Testis (tissue), 3 donors: ENCODE results near the gene APH1B. TPM values are rescaled to one million over a fixed set of nuclear protein-coding genes. Genes with fewer than 3 reads are reported as not detected.
"Not testable (repeated sequence)": the region's sequence is repeated elsewhere in the genome, so short reads cannot be mapped to it uniquely, and the experiment has no call there.

Experiments
- DNase-seq: peaks from one replicate; pipeline ENCODE4 v3.0.0-alpha.2; 2019
- H3K27ac ChIP-seq, 2 donors: fragments of 200-600 bp; sonication (generic); one replicate each; pipeline ENCODE4 v1.5.1; 2019
- H3K27me3 ChIP-seq: fragments of 200-600 bp; sonication (generic); one replicate; pipeline ENCODE4 v1.5.1; 2019
- H3K36me3 ChIP-seq: fragments of 200-600 bp; sonication (generic); one replicate; pipeline ENCODE4 v1.5.1; 2017; ENCODE audit warnings: low read depth; ENCODE audit errors: missing control alignments
- H3K4me1 ChIP-seq: fragments of 200-600 bp; sonication (generic); one replicate; pipeline ENCODE4 v1.5.1; 2019
- H3K4me3 ChIP-seq, 2 donors: fragments of 200-600 bp; sonication (generic); one replicate each; pipeline ENCODE4 v1.5.1; 2017 to 2019
- H3K9me3 ChIP-seq: fragments of 200-600 bp; sonication (generic); one replicate; pipeline ENCODE4 v1.5.1; 2017
- POLR2A ChIP-seq: fragments of 450-650 bp; IDR thresholded peaks from one replicate; pipeline ENCODE4 v1.6.1; 2017; ENCODE audit warnings: antibody characterized with exemption, mild to moderate bottlenecking, moderate library complexity
- WGBS, 2 donors: methylation state at CpG; one replicate each; pipeline ENCODE4 v1.1.5; 2018; 5-methylcytosine and 5-hydroxymethylcytosine counted together
- intact Hi-C: fragments of 100-400 bp; cut with DNase I; formaldehyde crosslinking; loops from one replicate; pipeline ENCODE4 v1.15.1; 2023; ENCODE audit warnings: low total_unique reads
- polyA plus RNA-seq: library from polyadenylated mRNA; stranded (reverse); fragments of 350-450 nt; fragmentation: Illumina TruSeq; extraction: RNeasy Lipid Tissue Mini Kit (QIAGEN cat#74804); gene quantifications from one replicate; pipeline ENCODE4 v1.2.3, GENCODE V29; 2014; ENCODE audit warnings: low read depth, low replicate concordance; ENCODE audit not compliant: insufficient read depth
- total RNA-seq, 2 donors: library from RNA; depleted of rRNA; stranded (reverse); fragments of >200 nt; gene quantifications; one replicate each; pipeline ENCODE4 v1.2.3, GENCODE V29; 2016
- TF ChIP-seq, protein P1 (sequence below), 3 experiments: fragments of 450-650 bp in 2 of 3; fragments of 200-600 bp in 1 of 3; sonication (generic) in 1 of 3; IDR thresholded peaks; one replicate each; pipeline ENCODE4 v1.5.1; 2016 to 2019; ENCODE audit warnings: antibody characterized with exemption in 3 of 3, mild to moderate bottlenecking in 2 of 3, moderate library complexity in 1 of 3

Gene APH1B
- total and polyA plus RNA-seq, 3 donors from 2014 or later = 53.6 to 471 (median 69.7) TPM

DNA sequence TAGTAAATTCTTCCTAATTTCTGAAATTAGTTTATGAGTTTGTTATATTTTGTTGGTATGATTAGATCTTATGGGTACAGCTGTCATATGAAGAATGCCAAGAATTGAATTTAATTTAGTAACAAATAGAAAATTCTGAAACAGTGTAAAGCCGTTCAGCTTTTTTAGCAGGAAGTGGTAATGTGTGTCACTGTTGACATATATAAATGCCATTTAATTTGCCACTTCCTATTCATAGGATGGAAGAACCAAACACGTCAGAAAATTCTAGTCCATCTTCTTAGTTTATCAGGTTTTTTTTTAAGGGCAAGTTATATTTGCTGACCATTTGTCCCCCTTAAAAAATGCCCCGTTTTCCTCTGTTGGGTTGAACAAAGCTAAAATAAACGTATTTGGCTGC lies 45.0 kb upstream of the APH1B start:
- Histone ChIP-seq H3K27ac (no peak overlapping the region), H3K4me3 (no peak overlapping the region), H3K27me3 (no peaks in the 10 kb centered on the region), H3K4me1 (peaks cover 22% of the 10 kb centered on the region), H3K36me3 (no peaks in the 10 kb centered on the region), H3K9me3 (no peaks in the 10 kb centered on the region)
- 79 to 80% methylated on average over 4 of the region's 4 CpGs for WGBS, 2 donors
- DNase-seq = no peak
- TF ChIP-seq, protein P1, sequence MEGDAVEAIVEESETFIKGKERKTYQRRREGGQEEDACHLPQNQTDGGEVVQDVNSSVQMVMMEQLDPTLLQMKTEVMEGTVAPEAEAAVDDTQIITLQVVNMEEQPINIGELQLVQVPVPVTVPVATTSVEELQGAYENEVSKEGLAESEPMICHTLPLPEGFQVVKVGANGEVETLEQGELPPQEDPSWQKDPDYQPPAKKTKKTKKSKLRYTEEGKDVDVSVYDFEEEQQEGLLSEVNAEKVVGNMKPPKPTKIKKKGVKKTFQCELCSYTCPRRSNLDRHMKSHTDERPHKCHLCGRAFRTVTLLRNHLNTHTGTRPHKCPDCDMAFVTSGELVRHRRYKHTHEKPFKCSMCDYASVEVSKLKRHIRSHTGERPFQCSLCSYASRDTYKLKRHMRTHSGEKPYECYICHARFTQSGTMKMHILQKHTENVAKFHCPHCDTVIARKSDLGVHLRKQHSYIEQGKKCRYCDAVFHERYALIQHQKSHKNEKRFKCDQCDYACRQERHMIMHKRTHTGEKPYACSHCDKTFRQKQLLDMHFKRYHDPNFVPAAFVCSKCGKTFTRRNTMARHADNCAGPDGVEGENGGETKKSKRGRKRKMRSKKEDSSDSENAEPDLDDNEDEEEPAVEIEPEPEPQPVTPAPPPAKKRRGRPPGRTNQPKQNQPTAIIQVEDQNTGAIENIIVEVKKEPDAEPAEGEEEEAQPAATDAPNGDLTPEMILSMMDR (IDR thresholded peaks at IDR 0.05) = no peak
- no peak for TF ChIP-seq POLR2A
- intact Hi-C loops = no loop called here

DNA sequence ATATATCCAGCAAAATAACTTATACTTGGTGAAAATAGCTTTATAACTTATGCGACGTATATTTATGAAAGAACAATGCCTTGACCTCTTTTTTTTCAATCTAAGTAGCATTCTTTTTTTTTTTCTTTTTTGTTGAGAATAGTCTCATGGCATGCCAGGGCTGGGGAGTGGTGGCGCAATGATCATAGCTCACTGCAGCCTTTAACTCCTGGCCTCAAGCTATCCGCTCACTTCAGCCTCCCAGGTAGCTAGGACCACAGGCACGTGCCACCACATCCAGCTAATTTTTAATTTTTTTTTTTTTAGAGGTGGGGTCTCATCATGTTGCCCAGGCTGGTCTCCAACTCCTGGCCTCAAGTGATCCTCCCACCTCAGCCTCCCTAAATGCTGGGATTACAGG lies 44.5 kb upstream of the APH1B start:
- H3K27ac ChIP-seq = peak overlapping the region in 1 of 2 donors; percentile 67
- H3K27me3 ChIP-seq = no peaks in the 10 kb centered on the region
- H3K36me3 ChIP-seq = no peaks in the 10 kb centered on the region
- WGBS, 2 donors = 89 to 97% methylated on average over 5 of the region's 5 CpGs
- peaks cover 22% of the 10 kb centered on the region for H3K4me1 ChIP-seq
- H3K9me3 ChIP-seq = no peaks in the 10 kb centered on the region
- no peak for DNase-seq
- TF ChIP-seq POLR2A = no peak
- TF ChIP-seq, protein P1 (IDR thresholded peaks at IDR 0.05) = no peak
- intact Hi-C loops = no loop called here
- H3K4me3 ChIP-seq = no peak overlapping the region

DNA sequence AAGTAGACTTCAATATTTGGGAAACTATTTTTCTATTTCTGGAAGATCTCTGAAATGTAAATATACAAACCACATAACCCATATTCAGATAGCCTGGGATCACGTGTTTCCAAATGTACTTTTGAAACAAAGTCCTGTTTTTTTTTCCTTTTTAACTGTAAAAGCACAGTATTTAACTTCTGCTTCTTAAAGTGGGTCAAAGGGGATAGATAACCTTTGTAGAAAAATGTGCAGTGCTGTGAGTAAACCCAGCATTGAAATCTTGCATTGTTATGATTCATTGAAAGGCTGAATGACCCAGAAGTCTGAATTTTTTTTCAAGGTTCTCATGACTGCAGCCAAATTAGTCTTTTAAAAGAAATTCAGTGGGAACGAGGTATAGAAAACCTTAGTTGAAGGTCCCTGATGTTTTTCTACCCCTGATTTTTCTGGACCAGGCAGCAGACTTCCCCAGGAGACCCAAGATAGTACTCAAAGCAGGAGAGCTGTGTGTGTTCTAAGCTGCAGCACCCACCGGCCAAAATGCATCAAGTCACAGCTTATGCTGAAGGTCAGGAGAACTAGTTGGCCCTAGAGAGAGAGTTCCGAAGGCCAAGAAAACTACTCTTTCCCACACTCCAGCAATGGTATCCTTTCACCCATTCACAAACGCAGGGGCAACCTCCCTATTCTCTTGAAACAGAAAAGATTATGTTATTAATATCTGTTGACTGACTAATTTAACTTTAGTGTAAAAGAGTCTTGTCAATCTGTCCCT lies 43.6 kb upstream of the APH1B start:
- peaks cover 26% of the 10 kb centered on the region for H3K4me1 ChIP-seq
- intact Hi-C loops = no loop called here
- H3K9me3 ChIP-seq = no peaks in the 10 kb centered on the region
- peak; percentile 34 for DNase-seq
- no peaks in the 10 kb centered on the region for H3K27me3 ChIP-seq
- H3K4me3 ChIP-seq = no peak overlapping the region
- WGBS, 2 donors = 30 to 38% methylated on average over 5 of the region's 5 CpGs
- no peaks in the 10 kb centered on the region for H3K36me3 ChIP-seq
- no peak for TF ChIP-seq POLR2A
- TF ChIP-seq, protein P1 (IDR thresholded peaks at IDR 0.05) = no peak
- peak overlapping the region; percentile 15 to 67 for H3K27ac ChIP-seq

DNA sequence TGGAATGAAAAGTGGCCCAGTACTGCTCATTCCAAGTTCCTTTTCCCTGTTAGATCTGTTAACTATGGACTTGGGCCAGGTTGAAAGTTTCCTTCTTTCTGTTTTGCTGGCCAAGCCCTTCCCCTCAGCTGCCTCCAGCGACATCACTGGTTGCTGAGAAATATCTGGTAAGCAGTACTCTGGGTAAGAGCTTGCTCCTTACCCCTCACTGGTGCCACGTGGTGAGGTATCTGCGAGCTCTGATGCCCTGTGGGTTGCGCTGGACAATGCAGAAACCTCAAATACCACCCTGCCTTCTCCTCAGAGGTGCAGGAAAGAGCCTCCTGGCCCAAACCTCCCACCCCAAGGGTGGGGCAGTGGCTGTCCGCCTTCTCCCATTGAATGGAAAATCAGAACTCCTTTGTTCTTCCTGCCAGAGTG lies 42.9 kb upstream of the APH1B start:
- H3K36me3 ChIP-seq = no peaks in the 10 kb centered on the region
- WGBS, 2 donors = 40 to 57% methylated on average over 5 of the region's 5 CpGs
- TF ChIP-seq POLR2A = no peak
- TF ChIP-seq, protein P1 (IDR thresholded peaks at IDR 0.05) = no peak
- DNase-seq = peak; percentile 62
- H3K27ac ChIP-seq = peak overlapping the region; percentile 15 to 67
- no peak overlapping the region for H3K4me3 ChIP-seq
- no peaks in the 10 kb centered on the region for H3K27me3 ChIP-seq
- intact Hi-C loops = no loop called here
- H3K4me1 ChIP-seq = peaks cover 28% of the 10 kb centered on the region
- no peaks in the 10 kb centered on the region for H3K9me3 ChIP-seq

DNA sequence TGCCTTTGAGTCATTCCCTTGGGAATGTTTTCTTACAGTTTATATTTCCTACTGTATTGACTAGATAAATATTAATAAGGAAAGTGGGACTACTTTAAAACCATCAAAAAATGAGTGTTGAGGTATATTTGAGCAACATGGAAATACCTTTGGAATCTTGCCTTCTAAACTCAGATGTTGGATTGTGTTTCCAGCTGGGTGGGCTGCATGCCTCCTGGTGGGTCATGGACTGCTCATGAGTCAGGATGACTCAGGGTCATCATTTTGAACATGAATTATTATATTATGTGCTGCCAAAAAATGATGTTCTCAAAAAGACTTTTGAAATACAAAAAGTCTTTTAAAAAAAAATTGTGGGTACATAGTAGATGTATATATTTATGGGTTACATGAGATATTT lies 41.1 kb upstream of the APH1B start:
- no peak overlapping the region for H3K27ac ChIP-seq
- H3K36me3 ChIP-seq = no peaks in the 10 kb centered on the region
- TF ChIP-seq POLR2A = no peak
- TF ChIP-seq, protein P1 (IDR thresholded peaks at IDR 0.05) = no peak
- intact Hi-C loops = no loop called here
- no peak for DNase-seq
- H3K4me1 ChIP-seq = peaks cover 28% of the 10 kb centered on the region
- H3K4me3 ChIP-seq = no peak overlapping the region
- H3K9me3 ChIP-seq = no peaks in the 10 kb centered on the region
- no peaks in the 10 kb centered on the region for H3K27me3 ChIP-seq

DNA sequence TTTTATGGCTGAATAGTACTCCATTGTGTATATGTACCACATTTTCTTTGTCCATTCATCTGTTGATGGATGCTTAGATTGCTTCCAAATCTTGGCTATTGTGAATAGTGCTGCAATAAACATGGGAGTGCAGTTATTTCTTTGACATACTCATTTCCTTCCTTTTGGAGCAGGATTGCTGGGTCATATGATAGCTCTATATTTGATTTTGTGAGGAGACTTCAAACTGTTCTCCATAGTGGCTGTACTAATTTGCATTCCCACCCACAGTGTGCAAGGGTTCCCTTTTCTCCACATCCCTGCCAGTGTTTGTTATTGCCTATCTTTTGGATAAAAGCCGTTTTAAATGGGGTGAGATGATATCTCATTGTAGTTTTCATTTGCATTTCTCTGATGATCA lies 40.3 kb upstream of the APH1B start:
- H3K27me3 ChIP-seq, H3K9me3 ChIP-seq, H3K27ac ChIP-seq, intact Hi-C loops, DNase-seq, H3K4me3 ChIP-seq, H3K36me3 ChIP-seq: not testable (repeated sequence)
- 67 to 89% methylated on average over 1 of the region's 1 CpG for WGBS, 2 donors
- H3K4me1 ChIP-seq = peaks cover 28% of the 10 kb centered on the region
